GM18502 (cell line): ENCODE data around the gene SOX11.

Experiments used
- ATAC-seq: cut with Tn5 transposase; IDR thresholded peaks from one replicate; pipeline ENCODE4 v1.9.1; 2021; ENCODE audit warnings: mild to moderate bottlenecking; ENCODE audit not compliant: unreplicated experiment, poor library complexity

SOX11 gene

DNA sequence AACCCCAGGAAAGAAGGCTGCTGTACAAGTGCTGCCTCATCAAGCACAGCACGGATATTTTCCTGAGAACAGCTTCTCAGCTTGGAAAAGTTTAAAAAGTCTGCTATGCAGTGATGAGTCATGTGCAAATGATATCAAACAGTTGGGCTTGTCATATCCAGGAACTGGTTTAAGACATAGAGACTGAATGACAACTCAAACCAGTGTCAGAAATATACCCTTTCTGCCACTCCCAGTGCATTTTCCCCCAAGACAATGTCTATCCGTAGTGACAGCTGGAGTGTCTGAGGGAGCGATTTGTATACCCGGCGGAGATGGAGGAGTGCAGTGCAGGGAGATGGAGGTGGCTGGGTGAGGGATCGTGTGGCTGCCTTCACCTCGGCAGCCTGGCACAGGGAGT lies 28.2 kb downstream of the SOX11 start:
- no peak for ATAC-seq

DNA sequence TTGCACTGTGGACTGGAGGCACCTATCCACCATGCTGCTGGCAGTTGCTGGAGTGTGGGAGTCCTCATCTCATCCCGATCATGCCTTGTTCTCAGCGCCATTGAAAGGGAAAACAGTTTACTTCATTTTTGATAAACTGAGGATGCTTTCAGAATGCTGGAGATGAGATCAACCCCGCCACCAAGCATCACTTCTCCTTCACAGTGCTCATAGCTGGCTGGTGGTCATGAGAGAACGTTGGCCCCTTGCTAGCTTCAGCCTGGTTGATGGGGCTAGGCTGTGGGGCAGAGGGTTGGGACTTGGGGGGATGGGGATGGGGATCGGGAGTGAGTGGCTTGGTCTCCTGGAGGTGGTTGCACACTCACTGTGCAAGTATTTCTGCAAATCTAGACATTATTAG lies 30.1 kb downstream of the SOX11 start:
- no peak for ATAC-seq

DNA sequence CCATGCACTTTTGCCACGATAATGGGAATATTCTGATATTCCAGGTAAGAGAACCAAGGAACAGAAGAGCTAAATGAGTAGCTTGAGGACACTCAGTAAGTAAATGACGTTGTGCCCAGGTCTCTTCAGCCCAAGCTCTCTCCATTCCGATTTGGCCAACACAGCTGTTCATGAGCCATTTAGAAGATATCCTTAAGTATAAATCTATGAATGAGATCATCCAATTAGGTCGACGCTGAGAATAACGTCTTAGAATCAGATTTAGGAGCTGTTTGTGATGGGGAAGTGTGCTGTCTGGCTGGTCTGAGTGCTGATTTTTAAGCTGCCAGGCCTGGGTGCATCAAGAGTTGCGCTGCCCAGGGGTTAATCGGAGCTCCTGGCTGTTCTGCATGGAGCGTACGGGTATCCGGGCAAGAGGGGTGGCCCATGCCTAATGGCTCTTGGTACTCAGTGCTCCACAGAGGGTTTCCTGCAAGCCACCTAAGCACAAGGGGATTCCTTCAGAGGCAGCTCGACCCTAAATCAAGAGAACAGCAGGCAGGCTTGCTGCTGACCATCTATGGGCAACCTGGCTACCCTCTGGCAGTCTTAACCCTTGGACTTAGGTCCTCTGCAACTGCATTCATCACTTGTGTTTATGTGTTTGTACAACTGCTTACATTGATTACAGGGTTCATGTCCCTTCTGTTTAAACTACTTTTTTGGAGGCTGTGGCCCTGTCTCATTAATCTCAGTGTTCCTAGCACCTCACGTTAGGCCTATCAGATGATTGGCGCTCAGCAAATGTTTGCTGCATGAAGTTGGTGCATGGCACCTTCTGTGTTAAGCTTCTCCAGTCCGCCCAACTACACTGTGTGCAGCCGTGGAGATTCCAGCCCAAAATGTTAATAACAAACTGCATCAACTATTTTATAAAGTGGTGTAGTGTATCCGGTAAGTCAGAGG lies 31.9 kb downstream of the SOX11 start:
- no peak for ATAC-seq

DNA sequence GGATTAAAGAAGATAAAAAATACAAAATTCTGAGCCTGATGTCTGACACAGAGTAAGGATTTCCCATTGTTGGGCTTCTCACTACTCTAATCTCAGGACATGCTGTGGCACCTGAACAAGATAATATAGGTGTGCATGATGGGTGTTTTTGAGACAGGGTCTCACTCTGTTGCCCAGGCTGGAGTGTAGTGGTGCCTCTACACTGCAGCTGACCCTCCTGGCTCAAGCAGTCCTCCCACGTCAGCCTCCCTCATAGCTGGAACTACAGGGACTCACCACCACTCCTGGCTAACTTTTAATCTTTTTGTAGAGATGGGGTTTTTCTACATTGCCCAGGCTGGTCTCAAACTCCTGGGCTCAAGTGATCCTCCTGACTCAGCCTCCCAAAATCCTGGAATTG lies 32.9 kb downstream of the SOX11 start:
- ATAC-seq: no peak

DNA sequence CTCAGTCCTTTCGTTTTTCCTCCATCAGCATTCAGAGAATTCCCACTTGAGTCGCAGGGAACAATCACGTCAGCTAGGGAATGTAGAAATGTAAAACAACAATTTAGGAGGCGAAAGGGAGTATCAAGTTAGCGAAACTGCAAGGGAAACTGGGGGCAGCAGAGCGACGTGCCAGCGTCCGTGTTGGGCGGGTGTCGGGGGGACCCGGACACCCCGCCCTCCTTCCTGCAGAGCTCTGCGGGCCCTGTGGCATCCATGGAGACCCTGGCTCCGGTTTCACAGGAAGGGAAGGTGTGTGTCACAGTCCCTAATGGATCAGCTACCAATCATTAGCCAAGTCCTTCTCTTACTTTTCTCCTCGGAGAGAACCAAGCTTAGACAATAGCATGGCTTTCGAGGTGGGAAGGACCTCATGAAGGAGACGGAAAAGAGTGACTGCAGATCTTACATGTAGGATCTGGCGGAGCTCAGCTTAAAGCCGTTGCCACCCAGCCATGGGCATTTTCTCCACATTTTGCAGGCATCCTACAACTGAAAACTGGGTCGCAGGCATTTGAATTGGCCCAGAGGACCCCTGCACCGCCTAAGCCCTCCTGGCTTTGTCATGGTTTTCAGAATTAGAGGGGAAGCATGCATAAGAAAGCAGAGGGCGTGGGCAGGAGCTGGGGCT lies 33.7 kb downstream of the SOX11 start:
- peak; percentile 66 for ATAC-seq

DNA sequence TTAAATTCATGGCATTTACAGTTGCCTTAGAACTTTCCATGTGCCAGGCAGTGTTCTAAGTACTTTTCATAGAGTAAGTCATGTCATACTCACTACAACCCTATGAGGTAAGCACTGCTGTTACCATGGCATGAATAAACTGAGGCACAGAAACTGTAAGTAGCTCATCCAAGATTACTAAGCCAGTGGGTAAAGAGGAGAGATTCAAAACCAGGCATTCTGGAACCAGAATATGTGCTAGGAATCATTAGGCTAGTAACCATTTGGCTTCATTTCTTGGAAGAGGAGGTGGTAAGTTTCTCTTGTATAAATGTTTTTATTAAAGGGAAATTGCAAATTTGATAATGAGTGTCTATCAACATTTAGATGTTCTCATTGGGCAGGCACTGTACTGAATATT lies 35.1 kb downstream of the SOX11 start:
- no peak for ATAC-seq

DNA sequence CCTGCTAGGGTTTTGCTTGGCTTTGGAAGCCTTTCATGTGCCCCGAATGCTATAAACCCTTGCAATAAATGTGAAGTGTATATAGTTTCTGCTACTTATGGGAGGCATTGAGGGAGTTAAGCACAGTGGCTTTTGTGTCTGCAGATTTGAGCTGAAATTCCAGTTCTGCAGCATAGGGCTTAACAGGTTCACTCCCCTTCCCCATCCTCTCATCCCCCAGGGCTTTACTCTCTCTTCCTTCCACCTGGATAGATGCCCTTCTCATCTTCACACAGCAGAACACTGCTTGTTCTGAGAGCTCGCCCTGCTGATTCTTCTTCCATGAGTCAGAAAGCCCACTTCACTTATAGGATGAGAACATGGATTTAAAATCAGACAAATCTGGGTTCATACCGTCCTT lies 37.2 kb downstream of the SOX11 start:
- no peak for ATAC-seq

DNA sequence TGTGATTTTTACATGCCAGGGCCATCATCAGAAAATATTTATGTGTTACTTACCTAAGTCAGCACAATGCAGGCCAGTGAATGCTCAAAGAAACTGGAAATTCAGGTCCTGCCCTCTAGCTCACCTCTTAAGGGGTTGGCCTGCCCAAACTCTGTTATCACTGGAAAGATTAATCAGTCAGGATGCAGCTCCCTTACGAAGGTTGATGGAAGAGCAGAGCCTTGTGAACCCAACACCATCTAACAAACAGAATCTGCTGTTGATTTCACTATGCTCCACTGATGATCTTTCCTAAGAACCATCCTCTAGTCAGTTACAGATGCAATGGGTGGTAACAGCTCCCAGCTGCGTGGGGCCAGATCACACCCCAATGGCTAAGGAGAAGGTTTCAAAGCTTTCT lies 38.2 kb downstream of the SOX11 start:
- no peak for ATAC-seq

DNA sequence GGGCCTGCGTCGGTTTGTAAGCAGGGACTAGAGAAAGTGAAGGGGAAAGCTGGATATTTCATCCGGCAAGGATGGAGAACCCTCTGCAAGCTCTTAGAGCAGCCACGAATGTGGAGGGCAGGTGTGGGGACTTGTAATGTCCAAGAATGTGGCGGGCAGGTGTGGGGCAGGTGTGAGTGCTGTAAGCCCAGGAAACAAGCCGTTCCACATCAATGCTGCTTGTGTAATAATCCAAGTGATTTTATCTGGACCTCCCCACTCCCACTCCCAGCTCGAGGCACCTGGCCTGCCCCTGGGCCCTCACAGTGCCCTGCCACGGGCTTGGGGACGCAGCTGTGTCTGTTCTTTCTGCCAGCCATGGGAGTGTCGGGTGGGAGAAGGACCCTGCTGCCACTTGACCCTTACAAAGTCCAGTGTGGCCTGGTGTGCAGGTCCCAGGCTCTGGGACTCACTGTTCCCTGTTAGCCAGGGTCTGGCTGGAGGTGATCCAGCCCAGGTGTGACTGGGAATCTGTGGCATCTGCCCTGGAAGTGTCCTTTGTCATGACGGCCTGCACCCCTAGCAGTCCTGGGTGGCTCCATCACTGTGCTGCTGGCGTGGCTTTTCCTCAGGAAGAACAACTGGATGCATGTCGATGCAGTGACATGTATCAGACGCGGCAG lies 42.8 kb downstream of the SOX11 start:
- no peak for ATAC-seq

DNA sequence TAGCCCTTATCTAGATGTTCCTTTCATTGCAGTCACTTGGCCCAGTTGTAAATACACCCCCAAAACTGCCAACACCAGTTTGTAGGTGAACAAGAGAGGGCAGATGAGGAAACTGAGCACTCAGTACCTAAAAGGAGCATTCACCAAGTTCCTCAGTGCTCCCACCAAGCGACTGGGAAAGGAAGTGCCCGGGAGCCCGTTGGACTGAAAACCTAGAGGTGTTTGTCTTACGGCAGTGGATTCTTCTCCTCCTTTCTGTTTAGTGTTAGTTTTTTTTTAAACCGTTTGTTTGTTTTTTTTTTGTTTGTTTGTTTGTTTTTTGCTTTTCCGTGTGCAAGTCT lies 43.3 kb downstream of the SOX11 start:
- no peak for ATAC-seq

DNA sequence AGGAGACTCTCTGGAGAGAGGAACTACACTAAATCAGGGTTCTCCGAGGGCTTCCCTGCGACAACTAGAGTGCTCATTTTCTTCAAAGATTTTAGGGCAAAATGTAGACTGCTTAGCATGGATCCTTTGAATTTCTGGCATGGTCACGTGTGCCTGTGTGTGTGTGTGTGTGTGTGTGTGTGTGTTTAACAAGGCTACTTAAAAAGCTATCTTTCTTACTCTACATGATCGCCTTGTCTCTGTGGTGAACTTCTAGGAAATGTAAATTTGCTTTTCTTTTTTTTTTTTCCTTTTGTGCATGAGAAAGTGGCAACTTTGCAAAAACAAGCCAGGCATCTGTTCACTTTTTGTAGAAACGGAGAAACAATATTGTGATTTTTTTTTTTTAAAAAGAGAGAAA lies 43.9 kb downstream of the SOX11 start:
- no peak for ATAC-seq

DNA sequence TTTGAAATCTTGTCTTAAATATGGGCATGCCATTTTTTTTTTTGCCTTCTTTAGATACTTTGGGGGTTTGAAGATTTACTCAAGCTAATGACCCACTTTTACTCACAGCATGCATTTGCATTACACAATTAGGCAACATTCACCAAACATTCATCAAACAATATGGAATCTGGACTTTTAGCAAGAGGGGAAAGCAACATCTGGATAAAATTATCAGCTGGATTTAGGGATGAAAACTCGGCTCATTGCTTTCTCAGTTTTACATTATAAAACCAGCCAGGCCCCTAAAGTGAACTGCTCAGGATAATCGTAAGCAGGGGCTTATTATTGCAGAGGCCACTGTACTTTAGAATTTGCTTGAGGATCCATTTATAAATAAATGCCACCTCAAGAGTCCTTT lies 44.7 kb downstream of the SOX11 start:
- ATAC-seq: no peak

DNA sequence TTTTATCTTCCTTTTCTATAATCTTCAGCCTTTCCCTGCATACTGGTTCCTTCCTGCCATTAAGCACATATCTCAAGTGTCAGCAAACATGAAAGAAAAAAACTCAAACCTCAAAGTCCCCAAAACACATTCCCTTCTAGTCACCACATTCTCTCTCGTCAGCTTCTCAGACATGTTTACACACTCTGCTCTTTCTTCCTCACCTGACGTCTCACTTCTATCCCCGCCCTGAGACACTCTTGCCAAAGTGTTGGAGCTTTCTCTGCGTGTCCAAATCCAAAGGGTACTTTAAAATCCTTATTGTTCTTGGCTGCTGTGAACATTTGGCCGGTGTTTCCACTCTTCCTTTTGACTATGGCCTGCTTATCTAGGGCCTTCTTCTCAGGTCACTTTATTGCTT lies 47.9 kb downstream of the SOX11 start:
- no peak for ATAC-seq

DNA sequence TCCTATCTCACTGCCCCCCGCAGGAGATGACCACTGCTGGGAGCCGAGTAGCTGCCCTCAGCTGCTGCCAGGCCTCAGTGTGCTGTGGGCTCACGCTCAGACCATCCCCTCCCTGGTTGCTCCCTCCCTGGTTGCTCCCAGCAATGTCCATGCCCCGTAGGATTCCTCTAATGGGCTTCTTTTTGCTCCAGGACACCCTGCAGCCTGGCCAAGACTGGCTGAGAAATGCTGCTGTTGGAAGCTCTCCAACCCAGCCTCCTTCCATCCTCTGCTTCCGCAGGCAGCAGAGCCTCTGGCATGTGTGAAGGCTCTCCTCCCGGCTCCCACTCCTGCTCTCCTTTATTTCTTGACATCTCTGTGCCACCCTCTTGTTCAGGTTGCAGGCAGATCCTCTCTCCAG lies 48.6 kb downstream of the SOX11 start:
- no peak for ATAC-seq

DNA sequence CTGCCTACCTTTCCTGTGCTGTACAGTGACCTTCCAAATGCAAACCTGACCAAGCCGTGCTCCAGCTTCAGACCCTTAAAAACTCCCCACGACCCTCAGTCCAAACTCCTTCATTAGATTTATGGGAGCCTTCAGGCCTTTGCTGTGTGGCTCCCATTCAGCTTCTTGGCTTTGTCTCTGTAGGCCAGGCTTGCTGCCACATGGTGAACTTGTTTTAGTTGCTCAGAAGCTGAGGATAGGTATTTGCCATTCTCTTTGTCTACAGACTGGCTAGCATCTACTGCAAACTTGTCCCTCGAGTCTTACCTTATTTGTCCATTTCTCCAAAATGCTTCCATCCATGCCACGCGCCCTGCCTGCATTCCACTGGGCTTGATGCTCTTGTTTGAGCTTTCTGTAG lies 49.1 kb downstream of the SOX11 start:
- no peak for ATAC-seq

DNA sequence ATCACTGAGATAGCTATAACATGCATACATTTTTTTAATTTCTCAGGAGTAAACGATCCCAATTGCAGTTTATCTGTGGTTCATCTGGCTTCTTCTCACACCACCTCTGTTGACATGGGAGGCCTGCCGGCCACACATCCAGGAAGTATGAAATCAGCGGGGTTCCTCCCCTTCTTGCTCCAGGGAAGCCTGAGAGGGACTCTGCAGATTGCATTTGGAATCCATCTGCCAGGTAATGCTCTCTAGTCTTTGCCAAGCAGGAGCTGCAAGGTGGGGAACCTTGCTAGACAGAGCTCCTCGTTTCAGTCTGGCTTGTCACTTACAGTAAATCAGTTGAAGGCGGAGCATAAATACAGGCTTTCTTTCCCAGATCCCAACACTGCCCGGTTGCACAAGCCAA lies 49.9 kb downstream of the SOX11 start:
- no peak for ATAC-seq

DNA sequence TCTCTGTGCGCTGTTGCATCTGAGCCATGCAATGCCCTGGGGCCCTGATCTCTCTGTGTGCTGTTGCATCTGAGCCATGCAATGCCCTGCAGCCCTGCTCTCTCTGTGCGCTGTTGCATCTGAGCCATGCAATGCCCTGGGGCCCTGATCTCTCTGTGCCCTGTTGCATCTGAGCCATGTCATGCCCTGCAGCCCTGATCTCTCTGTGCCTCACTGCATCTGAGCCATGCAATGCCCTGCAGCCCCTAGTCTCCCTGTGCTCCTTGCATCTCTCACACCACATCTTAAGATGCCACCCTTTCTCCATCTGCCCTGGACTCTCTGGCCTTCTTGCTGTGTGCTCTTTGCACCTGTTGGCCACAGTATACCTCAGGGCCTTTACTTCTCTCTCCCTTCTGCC lies 56.2 kb downstream of the SOX11 start:
- ATAC-seq: no peak

DNA sequence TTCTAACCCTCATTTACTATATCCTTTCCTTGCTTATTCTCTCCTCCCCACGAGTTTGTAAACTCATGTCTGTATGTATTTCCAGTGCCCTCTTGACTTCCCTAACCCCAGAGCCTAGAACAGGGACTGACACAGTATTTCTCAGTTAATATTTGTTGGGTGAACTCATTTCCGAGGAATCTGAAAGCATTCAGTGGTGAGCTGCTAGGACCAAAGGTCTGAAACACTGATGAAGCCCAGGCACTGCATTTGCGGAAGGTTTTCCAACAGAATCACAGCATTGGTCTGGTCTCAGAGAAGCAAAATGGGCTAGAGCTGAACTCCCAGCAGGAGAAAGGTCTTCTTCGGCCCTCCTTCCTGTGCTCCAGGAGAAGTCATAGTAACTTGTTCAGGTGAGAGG lies 56.8 kb downstream of the SOX11 start:
- ATAC-seq: no peak

DNA sequence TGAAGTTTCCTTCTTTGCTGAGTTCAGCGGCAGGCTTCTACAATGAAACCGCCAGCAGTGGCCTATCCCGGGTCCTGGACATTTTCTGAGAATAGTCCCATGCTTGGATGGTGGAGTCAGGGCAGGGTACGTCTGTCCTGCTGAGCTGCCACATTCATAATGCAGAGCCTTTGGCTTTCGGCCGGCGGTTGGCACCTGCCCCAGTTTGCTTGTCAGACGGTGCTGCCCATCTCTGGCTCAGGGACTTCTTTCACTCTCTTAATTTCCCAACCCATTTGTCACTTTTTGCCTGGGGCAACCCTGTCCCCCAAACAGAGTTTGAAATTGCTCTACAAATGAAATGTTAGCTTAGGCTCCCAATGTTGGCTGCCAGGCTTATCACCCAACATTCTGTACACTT lies 57.2 kb downstream of the SOX11 start:
- no peak for ATAC-seq
